RPMI7951 (cell line): ENCODE results near the gene SEMA4F. TPM values are rescaled to one million over a fixed set of nuclear protein-coding genes. Genes with fewer than 3 reads are reported as not detected.
"Not testable (repeated sequence)": the region's sequence is repeated elsewhere in the genome, so short reads cannot be mapped to it uniquely, and the experiment has no call there.

Experiments
- DNase-seq: peaks from one replicate; pipeline ENCODE4 v3.0.0-alpha.2; 2012; ENCODE audit warnings: low read depth
- total RNA-seq: library from RNA; depleted of rRNA; stranded (reverse); fragments of >200 nt; shearing (Covaris generic); gene quantifications from 2 replicates; pipeline ENCODE4 v1.2.3, GENCODE V29; 2014; rRNA removed

The SEMA4F gene, protein sequence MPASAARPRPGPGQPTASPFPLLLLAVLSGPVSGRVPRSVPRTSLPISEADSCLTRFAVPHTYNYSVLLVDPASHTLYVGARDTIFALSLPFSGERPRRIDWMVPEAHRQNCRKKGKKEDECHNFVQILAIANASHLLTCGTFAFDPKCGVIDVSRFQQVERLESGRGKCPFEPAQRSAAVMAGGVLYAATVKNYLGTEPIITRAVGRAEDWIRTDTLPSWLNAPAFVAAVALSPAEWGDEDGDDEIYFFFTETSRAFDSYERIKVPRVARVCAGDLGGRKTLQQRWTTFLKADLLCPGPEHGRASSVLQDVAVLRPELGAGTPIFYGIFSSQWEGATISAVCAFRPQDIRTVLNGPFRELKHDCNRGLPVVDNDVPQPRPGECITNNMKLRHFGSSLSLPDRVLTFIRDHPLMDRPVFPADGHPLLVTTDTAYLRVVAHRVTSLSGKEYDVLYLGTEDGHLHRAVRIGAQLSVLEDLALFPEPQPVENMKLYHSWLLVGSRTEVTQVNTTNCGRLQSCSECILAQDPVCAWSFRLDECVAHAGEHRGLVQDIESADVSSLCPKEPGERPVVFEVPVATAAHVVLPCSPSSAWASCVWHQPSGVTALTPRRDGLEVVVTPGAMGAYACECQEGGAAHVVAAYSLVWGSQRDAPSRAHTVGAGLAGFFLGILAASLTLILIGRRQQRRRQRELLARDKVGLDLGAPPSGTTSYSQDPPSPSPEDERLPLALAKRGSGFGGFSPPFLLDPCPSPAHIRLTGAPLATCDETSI
- total RNA-seq = 6.4 and 7.1 TPM in 2 replicates

DNA sequence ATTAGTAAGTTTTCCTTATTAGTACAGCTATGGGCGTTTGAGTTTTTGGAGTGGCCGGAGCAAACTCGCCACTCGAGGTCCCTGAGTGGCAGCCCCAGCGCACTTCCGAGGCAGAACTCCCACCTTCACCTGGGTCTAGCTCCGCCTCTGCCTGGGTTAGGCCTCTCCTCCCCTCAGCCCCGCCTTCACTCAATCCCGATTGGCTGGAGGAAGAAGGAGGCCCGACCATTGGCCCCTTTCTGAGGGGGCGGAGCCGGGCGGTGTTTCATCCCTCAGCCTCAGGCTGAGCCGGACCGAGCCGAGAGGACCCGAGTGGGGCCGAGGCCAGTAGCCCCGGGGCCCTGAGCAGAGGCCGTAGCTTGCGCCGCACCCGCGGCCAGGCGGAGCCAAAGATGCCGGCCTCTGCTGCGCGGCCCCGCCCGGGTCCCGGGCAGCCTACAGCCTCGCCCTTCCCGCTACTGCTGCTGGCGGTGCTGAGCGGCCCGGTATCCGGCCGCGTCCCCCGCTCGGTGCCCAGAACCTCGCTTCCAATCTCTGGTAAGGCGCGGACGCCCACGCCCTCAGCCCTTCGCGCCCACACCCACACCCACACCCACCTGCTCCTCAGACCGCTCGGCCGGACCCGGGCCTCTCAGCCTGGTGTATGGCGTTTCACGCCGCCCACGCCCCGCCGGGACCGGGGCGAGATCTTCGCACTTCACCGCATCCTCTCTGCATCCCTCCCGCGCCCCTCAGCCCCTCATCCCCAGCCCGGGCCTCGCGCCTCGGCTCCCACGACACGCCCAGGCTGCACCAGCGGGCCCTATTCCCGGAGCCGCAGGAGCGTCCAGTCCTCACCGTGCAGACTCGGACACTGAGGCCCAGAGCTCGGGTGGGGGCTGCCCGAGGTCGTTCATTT lies at the start of gene SEMA4F:
Gene SEMA4F, plus strand, starts transcription at position 263 of the 898 bp plus-strand sequence. Its CDS starts 130 bp downstream, at position 393.
- DNase-seq = peak; percentile 95

DNA sequence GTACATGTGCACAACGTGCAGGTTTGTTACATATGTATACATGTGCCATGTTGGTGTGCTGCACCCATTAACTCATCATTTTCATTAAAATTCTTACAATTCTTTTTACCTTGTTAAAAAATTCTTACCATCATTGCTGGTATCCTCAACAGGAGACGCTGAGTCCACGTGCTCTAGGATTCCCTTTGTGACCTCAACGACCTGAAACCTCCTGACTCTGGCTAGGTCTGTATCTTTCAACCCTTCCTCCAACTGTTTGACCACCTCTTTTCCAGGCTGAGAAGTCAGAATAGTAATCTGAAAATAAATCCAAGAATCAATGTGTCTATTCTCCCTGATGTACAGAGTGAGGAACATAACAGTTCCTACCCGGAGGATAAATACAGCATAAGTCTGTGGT lies 47.1 kb upstream of the SEMA4F start:
- no peak for DNase-seq

DNA sequence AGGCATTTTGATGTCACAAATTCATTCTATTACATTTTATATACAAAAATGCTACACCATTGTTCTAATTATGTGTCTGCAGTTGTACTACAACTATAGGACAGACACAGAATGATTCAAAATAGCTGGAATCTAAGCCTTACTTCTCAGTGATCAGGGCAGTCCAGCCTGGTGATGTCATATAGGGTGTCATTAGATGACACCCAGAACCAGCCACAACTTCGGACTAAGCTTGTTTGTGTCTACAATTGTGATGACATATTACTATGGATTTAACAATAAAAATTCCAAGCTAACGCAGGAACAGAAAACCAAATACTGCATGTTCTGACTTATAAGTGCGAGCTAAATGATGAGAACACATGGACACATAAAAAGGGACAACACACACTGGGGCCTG lies 36.9 kb upstream of the SEMA4F start:
- DNase-seq = no peak

DNA sequence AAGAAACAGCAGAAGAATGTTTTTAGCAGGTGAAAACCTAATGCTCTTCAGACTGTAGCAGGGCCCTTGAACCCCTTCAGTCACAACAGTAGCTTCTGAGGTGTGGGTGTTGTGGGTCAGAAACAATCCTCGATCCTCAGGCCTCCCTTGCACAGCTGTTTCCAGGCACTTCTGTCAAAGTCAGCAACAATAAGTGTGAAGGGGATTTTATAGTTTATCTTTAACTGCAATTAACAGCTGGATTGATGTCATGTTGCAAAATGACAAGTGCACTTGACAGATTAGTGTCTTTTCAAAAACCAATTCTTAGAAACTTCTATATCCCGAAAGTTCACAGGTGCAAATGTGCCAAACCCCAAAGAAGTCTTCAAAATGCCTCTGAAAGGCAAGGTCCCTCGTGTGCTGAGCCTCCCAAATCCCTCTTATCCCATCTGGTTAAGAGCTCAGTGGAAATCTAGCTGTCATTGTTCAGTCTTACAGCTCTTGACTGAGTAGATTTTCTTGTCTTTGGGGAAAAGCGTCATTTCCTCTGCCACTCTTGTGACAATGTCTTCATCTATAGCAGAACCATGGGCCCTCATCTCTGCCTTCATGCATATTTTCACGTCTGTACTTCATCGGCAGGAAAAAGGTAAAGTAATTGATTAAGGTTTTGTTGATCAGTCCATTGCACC lies 35.5 kb upstream of the SEMA4F start:
- no peak for DNase-seq

DNA sequence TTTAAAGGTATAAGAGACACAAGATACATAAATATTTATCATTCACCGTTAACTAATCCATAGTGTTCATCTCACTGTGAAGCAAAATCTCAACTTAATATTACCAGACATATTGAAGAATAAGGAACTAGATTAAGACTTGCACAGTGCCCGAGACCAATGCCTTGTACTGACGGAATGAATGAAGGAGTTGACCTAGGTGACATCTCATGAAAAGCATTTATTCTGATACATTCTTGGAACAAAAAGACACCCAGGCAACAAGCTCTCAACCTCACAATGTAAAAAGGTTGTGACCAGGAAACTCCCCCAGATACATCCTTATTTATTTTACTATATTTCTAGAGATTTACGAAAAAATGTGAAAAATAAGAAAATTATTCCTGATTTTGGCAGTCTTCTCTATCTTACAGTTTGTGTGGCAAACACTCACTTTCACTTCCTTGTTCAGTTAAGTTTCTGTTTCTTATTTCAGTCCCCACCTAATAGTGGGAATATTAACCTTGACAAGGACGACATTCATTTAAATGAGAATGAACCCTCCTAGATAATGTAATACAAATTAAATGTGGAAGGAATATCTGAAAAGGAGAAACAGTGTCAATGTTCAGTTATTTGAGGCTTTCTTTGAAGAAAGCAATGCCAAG lies 34.3 kb upstream of the SEMA4F start:
- no peak for DNase-seq

DNA sequence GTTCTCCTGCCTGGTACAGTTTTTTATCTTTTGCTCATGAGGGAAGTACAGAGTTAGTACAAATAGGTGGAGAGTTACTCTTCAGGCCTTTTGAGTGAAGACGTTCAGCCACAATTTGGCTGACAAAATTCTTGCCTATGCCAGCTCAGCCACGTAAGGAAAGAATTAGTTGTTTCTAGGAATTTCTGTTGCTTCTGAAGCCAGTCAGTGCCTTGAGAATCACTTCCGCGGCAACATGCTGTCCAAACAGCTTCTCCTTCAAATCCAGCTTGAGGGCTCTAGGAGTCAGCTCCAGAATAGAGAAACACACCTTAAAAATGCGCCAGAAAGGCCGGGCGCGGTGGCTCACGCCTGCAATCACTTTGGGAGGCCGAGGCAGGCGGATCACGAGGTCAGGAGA lies 33.4 kb upstream of the SEMA4F start:
- no peak for DNase-seq

DNA sequence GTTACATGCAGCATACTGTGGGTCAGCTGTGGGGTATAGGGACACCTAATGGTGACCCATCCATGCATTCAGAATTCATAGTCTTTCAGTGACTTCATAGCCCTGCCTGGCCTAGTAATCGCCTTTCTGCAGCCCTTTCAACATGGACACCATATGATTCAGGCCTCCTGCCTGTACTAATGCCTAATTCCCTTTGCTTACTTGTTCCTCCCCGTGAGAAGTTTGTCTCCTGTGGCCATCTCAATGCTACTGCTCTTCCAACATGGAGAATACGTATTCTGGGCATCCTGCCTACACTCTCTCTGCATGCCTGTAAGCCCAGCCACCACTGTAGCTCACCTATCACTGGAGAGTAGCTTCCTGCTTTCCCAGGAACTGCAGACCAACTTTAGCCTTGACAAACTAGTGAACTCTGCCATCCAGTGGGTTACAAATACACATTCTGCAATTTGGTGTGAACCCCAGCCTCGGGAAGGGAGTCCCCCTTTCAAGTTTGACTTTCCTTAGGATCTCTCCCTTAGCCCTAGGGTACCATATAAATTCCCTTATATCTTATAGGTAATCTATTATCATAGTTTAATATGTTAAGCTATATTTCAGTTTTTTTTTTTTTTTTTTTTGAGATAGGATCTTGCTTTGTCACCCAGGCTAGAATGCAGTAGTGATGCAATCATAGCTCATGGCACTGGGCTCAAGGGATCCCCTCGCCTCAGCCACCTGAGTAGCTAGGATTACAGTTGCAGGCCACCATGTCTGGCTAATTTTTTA lies 28.2 kb upstream of the SEMA4F start:
- peak; percentile 10 for DNase-seq

DNA sequence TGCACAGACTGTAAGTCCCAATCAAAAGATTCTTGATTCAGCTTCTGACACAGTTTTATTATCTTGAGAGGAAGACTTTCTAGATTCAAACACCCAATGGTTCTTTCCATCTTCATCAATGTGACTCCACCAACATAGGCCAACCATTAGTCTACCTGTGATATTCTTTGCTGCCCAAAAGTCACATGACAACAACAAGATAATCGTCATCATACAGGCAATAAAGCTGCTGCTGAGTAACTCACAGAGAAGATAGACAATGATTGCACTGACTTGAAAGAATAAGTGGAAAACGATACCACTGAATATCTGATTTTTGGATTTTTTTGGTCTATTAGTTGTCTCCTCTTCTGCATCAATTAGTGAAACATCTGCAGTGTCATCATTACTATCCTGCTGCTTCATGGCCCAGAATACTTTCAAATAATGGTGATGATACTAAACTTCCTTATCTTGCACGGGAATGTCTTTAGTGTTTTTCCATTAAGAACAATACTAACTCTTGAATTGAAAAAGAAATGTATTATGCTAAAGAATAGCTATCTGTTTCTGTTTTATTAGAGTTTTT lies 25.4 kb upstream of the SEMA4F start:
- DNase-seq = no peak

DNA sequence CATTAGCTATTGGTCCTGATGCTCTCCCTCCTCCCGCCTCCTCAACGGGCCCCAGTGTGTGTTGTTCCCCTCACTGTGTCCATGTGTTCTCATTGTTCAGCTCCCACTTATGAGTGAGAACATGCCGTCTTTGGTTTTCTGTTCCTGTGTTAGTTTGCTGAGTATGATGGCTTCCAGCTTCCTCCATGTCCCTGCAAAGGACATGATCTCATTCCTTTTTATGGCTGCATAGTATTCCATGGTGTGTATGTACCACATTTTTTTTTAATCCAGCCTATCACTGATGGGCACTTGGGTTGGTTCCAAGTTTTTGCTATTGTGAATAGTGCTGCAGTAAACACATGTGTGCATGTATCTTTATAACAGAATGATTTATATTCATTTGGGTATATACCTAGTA lies 23.6 kb upstream of the SEMA4F start:
- DNase-seq = not testable (repeated sequence)

DNA sequence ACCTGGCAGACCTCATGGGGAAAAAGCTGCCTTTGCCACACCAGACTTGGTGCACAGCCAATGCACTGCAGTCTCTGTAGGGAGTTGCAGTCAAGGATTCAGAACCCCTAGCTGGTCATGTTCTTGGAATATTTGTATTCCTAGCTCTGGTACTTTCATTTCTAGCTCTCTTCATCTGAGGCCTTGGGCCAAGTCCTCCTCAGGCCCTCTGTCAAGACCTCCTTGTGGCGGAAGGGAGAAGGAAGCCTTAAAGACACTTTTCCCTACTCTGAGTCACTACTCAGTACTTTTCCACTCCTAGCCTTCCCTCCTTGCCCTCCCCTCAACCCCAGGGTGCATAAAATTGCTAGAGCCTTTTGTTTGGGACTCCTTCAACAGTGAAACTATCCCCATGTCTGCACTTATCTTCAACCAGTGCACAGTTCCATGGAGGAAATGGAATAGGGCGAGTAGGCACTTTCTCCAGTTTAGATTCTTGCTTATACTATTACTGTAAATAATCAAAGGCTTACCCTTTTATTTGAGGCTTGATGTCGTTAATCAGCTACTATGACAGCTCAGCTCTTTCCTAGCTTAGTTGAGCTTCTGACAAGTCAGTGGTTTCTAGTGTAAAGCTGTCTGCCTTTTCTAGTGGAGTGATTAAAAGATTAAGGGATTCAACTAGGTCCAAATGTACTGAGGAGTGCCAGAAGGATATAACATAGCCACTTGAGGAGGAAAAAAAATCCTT lies 21.7 kb upstream of the SEMA4F start:
- peak; percentile 80 for DNase-seq

DNA sequence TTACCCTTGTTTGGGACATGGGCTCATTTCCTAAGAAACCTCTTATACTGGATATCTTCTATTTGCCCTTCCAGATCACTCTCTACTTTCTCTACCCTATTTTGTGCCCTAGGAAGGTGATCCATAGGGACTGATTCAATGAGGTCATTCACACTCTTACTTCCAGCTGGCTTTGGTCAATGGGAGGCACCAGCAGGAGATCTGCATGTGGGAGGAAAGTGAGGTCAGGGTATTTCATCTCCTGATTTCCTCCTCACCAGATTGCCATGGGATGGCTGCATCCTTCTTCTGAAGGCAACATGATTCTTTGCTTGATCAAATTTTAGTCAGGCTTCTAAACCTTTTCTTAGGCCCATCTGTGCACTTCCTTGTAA lies 21.1 kb upstream of the SEMA4F start:
- no peak for DNase-seq

DNA sequence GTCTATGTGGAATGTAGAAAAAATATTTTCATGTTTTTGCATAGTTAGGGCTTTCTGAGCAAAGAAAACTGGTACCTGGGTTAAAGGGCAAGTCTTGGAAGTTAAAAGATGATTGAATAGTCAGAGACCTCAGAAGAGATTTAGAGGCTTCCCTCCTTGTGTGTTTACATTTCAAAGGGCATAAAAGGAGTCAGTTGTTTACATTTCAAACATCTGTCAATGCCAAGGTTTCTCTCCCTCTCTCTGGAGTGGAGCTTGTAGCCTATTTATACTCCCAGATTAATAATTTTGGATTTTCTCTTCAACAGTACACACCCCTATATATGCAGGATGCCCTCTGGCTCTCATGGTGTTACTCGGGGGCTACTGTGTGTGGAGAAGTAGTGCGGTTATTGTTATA lies 14.5 kb upstream of the SEMA4F start:
- DNase-seq = no peak

DNA sequence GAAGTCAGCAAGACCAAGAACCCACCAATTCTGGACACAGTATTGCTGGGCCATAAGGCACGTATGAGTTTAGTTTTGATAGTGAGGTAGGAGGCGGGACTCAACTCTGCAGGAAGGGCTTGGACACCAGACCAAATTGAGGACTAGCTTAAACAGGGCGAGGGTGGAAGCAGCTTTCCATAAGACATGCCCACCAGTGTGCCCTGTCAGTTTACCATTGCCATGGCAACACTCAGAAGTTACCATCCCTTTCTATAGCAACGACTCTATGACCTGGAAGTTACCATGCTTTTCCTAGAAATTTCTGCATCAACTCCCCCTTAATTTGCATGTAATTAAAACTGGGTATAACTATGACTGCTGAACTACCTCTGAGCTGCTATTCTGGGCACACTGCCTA lies 8.7 kb upstream of the SEMA4F start:
- no peak for DNase-seq

DNA sequence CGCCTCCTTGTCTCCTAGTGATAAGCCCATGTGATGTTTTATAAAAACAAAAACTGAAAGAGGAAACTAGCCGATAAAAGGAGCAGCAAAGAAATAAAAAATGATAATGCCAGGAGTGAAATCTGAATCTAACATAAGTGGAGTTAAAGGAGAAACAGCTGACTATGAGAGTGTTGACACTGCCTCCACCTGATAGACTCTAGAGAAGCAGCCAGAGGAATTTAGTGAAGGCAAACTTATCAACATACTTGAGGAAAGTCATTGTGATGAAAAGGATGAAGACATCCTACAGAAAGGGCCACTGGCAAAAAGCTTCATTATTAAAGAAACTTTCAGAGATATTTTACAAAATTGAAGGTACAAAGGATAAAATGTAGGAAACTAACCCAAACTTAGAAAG lies 7.8 kb upstream of the SEMA4F start:
- DNase-seq = no peak

DNA sequence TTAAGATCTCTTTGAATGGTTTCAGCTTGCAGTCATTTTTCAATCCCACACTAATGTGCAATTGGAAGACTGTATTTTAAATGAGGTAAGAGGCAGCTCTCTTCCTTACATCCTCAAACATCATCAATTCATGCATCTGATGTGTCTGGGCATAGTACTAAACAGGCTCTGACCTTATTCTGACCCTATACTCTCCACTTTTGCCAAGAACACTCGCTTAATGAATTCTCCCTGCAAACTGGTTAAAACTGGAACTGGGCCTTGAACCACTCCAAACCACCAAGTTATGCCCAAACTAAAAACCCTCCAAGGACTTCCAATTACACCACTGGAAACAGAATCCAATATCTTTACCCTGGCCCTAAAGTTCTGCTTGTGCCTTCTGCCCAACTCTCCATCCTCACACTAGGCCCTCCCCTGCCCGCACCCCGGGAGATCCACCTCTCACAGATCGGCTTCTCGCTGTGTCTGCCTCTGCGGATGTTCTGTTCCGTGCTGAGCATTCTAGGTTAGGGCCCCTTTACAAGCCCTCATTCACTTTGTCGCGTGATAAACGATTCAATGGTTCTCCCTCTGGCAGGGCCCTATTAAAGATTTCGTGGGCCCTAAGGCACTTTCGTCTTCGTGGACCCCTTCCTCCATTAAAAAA lies 7.1 kb upstream of the SEMA4F start:
- DNase-seq = no peak

DNA sequence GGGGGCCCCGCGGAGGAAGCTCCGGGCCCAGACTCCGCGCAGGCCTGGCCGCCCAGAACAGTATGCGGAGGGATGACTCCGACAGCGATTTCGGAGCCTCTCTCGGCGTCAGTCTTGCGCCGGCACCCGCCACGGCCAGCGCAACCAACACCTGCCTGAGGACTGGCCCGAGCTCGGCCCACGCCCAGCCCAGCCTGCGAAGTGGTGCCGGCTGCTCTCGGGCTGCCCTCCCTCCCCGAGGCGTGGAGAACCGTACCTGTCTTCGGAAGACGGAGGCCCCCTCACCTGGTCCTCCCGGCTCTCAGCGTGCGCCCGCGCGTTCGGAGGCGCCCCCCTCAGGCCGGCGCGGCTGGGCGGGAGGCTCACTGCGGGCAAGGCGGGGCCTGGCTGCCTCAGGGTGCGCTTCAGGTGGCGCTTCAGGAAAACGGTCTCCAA lies 6.0 kb upstream of the SEMA4F start, which contains the start of gene M1AP:
Gene M1AP, minus strand, starts transcription at position 322 of the 435 bp plus-strand sequence. CDS start 8,055 bp downstream, outside the sequence.
- no peak for DNase-seq

DNA sequence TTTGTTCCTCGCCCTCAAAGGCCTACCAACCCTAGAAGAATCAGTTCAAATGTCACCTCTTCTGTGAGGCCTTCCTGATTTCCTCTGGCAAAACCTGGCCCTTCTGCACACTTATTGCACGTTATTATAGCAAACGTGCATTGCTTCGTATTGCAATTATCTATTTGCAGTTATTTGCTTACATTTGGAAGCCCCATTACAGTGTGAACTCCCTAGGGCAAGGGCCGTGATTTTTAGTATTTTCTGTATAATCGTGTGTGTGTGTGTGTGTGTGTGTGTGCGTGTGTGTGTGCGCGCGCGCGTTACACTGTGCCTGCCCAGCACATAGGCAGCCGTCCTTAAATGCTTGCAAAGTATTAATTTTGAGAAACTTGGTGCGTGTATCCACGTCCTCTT lies 460 bp upstream of the SEMA4F start:
- no peak for DNase-seq

DNA sequence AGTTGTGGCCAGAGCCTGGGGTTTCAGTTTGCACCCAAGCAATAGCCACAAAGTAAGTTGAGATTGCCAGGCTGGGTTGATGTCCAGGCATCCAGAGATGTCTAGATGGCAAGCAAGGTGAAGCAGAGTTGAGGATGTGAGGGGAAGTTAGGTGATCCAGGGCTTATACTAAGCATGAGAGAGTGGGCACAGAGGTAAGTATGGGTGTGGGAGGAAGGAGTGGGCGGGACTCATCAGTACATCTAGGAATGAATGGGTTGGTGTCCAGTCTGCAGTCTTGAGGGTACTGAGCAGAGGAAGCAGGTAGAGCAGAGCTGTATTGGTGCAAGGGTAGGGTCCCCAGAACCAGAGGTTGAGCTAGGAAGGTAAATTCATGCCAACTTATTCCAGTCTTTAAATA lies 1.5 kb downstream of the SEMA4F start:
- no peak for DNase-seq
